Transverse colon (tissue), 4 donors: ENCODE data around the gene ANO4.

Experiments
- EP300 ChIP-seq: sonication (generic); formaldehyde crosslinking; IDR thresholded peaks from one replicate; pipeline ENCODE4 v1.6.1; 2017; ENCODE audit warnings: antibody characterized with exemption, low read depth
- POLR2A ChIP-seq: fragments of 450-650 bp; IDR thresholded peaks from one replicate; pipeline ENCODE4 v1.6.1; 2016; ENCODE audit warnings: antibody characterized with exemption, mild to moderate bottlenecking, moderate library complexity
- POLR2AphosphoS5 ChIP-seq, 3 donors: sonication (generic); formaldehyde crosslinking; IDR thresholded peaks; one replicate each; pipeline ENCODE4 v1.6.1; 2016; ENCODE audit warnings: antibody characterized with exemption in 3 of 3
- TF ChIP-seq, protein P1 (sequence below), 5 experiments: fragments of 200-600 bp in 3 of 5; fragments of 450-650 bp in 2 of 5; sonication (generic) in 3 of 5; IDR thresholded peaks; 1 replicate in 2 of 5; 2 replicates in 3 of 5; pipeline ENCODE4 v1.5.1; 2016 to 2017; ENCODE audit warnings: antibody characterized with exemption in 5 of 5, inconsistent platforms in 3 of 5, mild to moderate bottlenecking in 2 of 5, moderate library complexity in 1 of 5

DNA sequence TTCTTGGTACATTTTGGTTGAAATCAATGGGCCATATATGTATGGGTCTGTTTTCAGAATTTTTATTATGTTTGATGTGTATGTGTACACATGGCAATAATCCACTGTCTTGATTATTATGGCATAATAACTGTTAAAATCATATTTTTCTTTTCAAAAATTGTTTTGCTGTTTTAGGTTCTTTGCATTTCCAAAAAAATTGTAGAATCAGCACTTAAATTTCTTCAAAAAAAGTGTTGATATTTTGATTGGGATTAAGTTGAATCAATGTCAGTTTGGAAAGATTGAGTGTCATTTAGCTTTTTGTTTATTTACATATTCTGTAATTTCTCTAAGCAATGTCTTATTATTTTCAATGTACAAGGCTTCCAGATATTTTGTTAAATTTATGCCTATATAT, 261.4 kb downstream of the ANO4 start:
- TF ChIP-seq, protein P1, sequence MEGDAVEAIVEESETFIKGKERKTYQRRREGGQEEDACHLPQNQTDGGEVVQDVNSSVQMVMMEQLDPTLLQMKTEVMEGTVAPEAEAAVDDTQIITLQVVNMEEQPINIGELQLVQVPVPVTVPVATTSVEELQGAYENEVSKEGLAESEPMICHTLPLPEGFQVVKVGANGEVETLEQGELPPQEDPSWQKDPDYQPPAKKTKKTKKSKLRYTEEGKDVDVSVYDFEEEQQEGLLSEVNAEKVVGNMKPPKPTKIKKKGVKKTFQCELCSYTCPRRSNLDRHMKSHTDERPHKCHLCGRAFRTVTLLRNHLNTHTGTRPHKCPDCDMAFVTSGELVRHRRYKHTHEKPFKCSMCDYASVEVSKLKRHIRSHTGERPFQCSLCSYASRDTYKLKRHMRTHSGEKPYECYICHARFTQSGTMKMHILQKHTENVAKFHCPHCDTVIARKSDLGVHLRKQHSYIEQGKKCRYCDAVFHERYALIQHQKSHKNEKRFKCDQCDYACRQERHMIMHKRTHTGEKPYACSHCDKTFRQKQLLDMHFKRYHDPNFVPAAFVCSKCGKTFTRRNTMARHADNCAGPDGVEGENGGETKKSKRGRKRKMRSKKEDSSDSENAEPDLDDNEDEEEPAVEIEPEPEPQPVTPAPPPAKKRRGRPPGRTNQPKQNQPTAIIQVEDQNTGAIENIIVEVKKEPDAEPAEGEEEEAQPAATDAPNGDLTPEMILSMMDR (IDR thresholded peaks at IDR 0.05), result no peak
- TF ChIP-seq POLR2A (no peak), POLR2AphosphoS5 (IDR thresholded peaks at IDR 0.05) (no peak), EP300 (no peak)
